ENCODE data around the gene MAP6D1. TPM values are rescaled to one million over a fixed set of nuclear protein-coding genes. Genes with fewer than 3 reads are reported as not detected.
"Not testable (repeated sequence)": the region's sequence is repeated elsewhere in the genome, so short reads cannot be mapped to it uniquely, and the experiment has no call there.

The MAP6D1 gene
- total RNA-seq, 1 donor from 2014 or later, result 1.9 TPM

DNA sequence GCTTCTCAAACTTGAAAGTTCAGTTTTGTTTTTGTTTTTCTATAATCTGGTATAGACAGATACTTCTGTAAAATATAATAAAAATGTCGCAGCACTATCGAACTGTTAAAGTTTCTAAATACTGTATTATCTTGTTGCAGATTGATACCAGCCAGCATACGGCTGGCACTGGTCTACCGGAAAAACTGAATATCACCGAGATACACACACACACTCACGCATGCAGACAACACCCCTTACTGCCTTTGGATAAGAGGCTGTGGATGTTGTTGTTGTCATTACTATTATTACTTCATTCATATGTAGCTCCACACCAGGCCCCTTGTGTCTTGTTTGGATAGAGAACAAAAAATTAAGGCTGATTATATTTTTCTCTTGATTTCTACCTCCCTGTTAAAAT, 32.4 kb downstream of the MAP6D1 start:
- ChIA-PET CTCF (no interaction called here), POLR2A (no interaction called here)
- Mint-ChIP-seq H3K9me3 (no peaks in the 10 kb centered on the region), H3K4me1 (no peaks in the 10 kb centered on the region), H3K36me3 (ENCODE audit: low read depth) (peaks cover 57% of the 10 kb centered on the region), H3K4me3 (no peak overlapping the region), H3K27me3 (no peaks in the 10 kb centered on the region), H3K27ac (no peak overlapping the region)
- ATAC-seq (ENCODE audit: low read depth) (no peak), DNase-seq (no peak)
- intact Hi-C loops (cut with micrococcal nuclease), result no loop called here
- TF ChIP-seq, protein P1, sequence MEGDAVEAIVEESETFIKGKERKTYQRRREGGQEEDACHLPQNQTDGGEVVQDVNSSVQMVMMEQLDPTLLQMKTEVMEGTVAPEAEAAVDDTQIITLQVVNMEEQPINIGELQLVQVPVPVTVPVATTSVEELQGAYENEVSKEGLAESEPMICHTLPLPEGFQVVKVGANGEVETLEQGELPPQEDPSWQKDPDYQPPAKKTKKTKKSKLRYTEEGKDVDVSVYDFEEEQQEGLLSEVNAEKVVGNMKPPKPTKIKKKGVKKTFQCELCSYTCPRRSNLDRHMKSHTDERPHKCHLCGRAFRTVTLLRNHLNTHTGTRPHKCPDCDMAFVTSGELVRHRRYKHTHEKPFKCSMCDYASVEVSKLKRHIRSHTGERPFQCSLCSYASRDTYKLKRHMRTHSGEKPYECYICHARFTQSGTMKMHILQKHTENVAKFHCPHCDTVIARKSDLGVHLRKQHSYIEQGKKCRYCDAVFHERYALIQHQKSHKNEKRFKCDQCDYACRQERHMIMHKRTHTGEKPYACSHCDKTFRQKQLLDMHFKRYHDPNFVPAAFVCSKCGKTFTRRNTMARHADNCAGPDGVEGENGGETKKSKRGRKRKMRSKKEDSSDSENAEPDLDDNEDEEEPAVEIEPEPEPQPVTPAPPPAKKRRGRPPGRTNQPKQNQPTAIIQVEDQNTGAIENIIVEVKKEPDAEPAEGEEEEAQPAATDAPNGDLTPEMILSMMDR (IDR thresholded peaks at IDR 0.05), result no peak

DNA sequence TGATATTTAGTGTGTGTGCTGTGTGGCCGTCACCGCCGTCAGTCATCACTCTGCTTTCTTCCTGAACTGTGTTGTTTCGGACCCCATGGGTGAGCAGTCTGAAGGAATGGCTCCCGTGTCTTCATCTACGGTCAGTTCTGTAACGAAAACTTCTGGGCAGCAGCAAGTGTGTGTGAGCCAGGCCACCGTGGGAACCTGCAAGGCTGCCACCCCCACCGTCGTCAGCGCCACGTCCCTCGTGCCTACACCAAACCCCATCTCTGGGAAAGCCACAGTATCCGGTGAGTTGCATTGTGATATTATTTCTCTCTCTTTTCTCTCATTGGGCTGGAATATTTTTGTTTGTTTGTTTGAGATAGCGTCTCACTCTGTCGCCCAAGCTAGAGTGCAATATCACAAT, 34.7 kb downstream of the MAP6D1 start:
- ChIA-PET CTCF (no interaction called here), POLR2A (no interaction called here)
- Mint-ChIP-seq H3K4me1 (no peaks in the 10 kb centered on the region), H3K27me3 (no peaks in the 10 kb centered on the region), H3K27ac (no peak overlapping the region), H3K4me3 (no peak overlapping the region), H3K36me3 (ENCODE audit: low read depth) (peaks cover 70% of the 10 kb centered on the region), H3K9me3 (no peaks in the 10 kb centered on the region)
- no peak for DNase-seq
- intact Hi-C loops (cut with micrococcal nuclease), result no loop called here
- TF ChIP-seq, protein P1 (IDR thresholded peaks at IDR 0.05), result no peak
- no peak for ATAC-seq (ENCODE audit: low read depth)

DNA sequence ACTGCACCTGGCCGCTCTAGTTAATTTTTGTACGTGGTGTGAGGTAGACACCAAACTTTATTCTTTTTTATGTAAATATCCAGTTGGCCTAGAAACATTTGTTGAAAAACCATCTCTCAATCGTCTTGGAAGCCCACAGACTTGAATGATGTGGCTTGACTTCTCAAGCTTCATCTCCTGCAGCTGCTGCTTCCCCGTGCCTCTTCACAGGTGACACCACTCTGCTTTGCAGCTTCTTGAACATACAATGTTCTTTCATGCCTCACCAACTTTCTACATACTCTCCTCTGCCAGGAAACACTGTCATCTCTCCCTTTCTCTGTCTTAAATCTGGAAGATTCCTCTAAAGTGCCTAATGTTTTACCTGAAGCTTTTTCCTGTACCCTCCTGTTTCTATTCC, 35.6 kb downstream of the MAP6D1 start:
- Mint-ChIP-seq H3K4me3 (no peak overlapping the region), H3K27me3 (no peaks in the 10 kb centered on the region), H3K27ac (no peak overlapping the region), H3K4me1 (no peaks in the 10 kb centered on the region), H3K9me3 (no peaks in the 10 kb centered on the region), H3K36me3 (ENCODE audit: low read depth) (peaks cover 74% of the 10 kb centered on the region)
- DNase-seq (no peak), ATAC-seq (ENCODE audit: low read depth) (no peak)
- TF ChIP-seq, protein P1 (IDR thresholded peaks at IDR 0.05), result no peak
- ChIA-PET CTCF (no interaction called here), POLR2A (no interaction called here)
- intact Hi-C loops (cut with micrococcal nuclease), result no loop called here

DNA sequence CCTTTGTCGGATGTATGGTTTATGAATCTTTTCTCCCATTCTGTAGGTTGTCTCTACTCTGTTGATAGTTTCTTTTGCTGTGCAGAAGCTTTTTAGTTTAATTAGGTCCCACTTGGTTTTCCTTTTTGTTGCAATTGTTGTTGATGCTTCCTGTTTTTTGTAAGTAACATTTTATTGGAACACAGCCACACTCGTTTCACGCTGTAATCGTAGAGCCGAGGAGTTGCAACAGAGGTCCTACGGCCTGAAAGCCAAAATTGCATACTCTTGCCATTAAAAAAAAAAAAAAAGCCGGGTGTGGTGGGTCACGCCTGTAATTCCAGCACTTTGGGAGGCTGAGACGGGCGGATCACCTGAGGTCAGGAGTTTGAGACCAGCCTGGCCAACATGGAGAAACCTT, 40.9 kb downstream of the MAP6D1 start:
- H3K36me3 Mint-ChIP-seq (ENCODE audit: low read depth), result peaks cover 76% of the 10 kb centered on the region
- H3K27ac Mint-ChIP-seq; H3K27me3 Mint-ChIP-seq; intact Hi-C loops (cut with micrococcal nuclease); H3K9me3 Mint-ChIP-seq; POLR2A ChIA-PET; CTCF ChIA-PET; H3K4me3 Mint-ChIP-seq; DNase-seq; ATAC-seq (ENCODE audit: low read depth): not testable (repeated sequence)
- peaks cover 11% of the 10 kb centered on the region for H3K4me1 Mint-ChIP-seq

DNA sequence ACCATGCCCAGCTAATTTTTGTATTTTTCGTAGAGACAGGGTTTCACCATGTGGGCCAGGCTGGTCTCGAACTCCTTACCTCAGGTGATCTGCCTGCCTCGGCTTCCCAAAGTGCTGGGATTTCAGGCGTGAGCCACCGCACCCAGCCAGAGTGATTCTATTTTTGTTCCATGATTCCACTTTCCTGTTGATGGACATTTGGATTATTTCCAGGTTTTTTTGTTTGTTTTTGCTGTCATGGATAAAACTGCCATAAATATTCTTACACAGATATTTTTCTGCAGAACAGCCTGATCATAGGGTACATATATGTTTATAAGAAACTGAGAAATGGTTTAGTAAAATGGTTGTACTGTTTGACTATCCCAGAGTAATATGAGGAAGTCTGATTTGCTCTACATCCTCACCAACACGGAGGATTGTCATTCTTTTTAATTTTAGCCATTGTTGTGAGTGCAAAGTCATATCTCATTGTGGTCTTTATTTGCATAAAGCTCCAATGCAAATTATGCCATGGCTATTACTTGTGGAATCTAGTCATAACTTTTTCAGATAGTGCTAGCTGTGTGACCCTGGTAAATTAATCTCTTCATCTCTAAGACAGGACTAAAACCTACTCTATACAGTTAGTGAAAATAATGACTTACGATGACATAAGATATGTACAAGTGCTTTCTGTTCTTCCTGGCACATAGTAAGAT, 42.7 kb downstream of the MAP6D1 start:
- TF ChIP-seq, protein P1 (IDR thresholded peaks at IDR 0.05), result no peak
- POLR2A ChIA-PET, result no interaction called here
- intact Hi-C loops (cut with micrococcal nuclease), result no loop called here
- Mint-ChIP-seq H3K27me3 (no peaks in the 10 kb centered on the region), H3K9me3 (no peaks in the 10 kb centered on the region), H3K36me3 (ENCODE audit: low read depth) (peaks cover 80% of the 10 kb centered on the region), H3K4me3 (no peak overlapping the region), H3K27ac (no peak overlapping the region), H3K4me1 (peaks cover 11% of the 10 kb centered on the region)
- no peak for DNase-seq
- no peak for ATAC-seq (ENCODE audit: low read depth)
- CTCF ChIA-PET, result no interaction called here

DNA sequence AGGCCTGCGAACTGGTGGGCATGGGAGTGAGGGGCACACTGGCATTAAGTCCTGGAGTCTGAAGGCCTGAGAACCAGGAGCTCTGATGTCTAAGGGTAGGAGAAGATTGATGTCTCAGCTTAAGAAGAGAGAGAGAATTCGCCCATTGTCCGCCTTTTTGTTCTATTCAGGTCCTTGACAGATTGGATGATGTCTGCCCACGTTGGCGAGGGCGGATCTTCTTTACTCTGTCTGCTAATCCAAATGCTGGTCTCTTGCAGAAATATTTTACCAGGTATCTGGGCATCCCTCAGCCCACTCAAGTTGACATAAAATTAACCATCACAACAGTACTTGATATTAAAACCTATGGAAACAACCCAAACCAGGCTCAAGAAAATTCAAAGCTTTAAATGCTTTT, 44.1 kb downstream of the MAP6D1 start:
- POLR2A ChIA-PET, result no interaction called here

More for the DNA sequence above, 44.1 kb downstream of the MAP6D1 start:
- TF ChIP-seq, protein P1 (IDR thresholded peaks at IDR 0.05), result no peak
- Mint-ChIP-seq H3K4me3 (no peak overlapping the region), H3K9me3 (no peaks in the 10 kb centered on the region), H3K27ac (no peak overlapping the region), H3K36me3 (ENCODE audit: low read depth) (peaks cover 84% of the 10 kb centered on the region), H3K4me1 (peaks cover 11% of the 10 kb centered on the region), H3K27me3 (no peaks in the 10 kb centered on the region)
- intact Hi-C loops (cut with micrococcal nuclease), result no loop called here
- CTCF ChIA-PET, result no interaction called here
- no peak for DNase-seq
- ATAC-seq (ENCODE audit: low read depth), result no peak

Data from activated B cell treated with CpG ODN at 0.5 μM for 24 hours (primary cell).